Measurements from ENCODE around the gene ZNF280B. TPM values are rescaled to one million over a fixed set of nuclear protein-coding genes. Genes with fewer than 3 reads are reported as not detected.
"Not testable (repeated sequence)": the region's sequence is repeated elsewhere in the genome, so short reads cannot be mapped to it uniquely, and the experiment has no call there.

Gene ZNF280B
- total and polyA plus RNA-seq, 12 donors = 0.81 to 7.8 (median 3.6) TPM

DNA sequence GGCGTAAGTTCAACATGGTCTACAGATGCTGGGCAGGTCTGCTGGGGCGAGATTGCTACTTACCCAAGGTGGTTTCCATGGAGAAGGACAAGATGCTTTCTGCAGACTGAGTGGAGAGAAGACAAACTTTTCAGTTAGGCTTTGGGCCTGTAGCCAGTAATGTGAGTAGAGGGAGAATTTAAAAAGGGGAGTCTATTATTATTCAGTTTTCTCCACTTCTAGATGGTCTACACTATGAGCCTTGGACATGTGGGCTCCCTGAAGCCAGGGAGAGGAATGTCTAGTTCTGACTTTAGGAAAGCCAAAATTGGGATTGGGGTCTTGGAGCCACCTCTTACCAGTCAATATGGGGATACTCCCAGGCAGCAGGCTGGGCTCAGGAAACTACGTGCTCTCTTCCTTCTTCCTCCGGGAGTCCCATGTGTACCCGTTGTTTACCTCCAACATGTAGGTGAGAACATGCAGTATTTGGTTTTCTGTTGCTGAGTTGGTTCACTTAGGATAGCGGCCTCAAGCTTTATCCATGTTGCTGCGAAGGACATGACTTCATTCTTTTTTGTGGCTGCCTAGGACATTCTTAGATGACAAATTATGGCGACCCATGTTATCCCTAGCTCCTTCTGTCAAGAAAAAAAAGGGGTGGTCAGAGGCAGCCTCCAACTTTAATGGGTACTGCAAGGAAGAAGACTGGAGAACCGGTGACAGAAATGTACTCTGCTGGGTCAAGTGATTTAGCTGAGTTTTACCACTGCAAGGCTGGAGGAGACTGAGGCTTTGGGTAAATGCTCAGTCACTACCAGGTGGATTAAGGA is 26.3 kb upstream of the ZNF280B start:
- TF ChIP-seq, protein P1, sequence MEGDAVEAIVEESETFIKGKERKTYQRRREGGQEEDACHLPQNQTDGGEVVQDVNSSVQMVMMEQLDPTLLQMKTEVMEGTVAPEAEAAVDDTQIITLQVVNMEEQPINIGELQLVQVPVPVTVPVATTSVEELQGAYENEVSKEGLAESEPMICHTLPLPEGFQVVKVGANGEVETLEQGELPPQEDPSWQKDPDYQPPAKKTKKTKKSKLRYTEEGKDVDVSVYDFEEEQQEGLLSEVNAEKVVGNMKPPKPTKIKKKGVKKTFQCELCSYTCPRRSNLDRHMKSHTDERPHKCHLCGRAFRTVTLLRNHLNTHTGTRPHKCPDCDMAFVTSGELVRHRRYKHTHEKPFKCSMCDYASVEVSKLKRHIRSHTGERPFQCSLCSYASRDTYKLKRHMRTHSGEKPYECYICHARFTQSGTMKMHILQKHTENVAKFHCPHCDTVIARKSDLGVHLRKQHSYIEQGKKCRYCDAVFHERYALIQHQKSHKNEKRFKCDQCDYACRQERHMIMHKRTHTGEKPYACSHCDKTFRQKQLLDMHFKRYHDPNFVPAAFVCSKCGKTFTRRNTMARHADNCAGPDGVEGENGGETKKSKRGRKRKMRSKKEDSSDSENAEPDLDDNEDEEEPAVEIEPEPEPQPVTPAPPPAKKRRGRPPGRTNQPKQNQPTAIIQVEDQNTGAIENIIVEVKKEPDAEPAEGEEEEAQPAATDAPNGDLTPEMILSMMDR (IDR thresholded peaks at IDR 0.05) = no peak
- TF ChIP-seq POLR2A (IDR thresholded peaks at IDR 0.05) = no peak
- Histone ChIP-seq H3K27ac (no peak overlapping the region), H3K4me1 (replicated peaks in 1 of 2) (no peaks in the 10 kb centered on the region), H3K27me3 (no peaks in the 10 kb centered on the region), H3K4me3 (no peak overlapping the region), H3K9me3 (replicated peaks in 1 of 3) (no peaks in the 10 kb centered on the region), H3K36me3 (replicated peaks in 1 of 2) (no peaks in the 10 kb centered on the region)
- intact Hi-C loops (cut with DNase I) = no loop called here
- 84 to 89% (median 88%) methylated on average over 9 of the region's 9 CpGs for WGBS, 4 donors
- DNase-seq = no peak

DNA sequence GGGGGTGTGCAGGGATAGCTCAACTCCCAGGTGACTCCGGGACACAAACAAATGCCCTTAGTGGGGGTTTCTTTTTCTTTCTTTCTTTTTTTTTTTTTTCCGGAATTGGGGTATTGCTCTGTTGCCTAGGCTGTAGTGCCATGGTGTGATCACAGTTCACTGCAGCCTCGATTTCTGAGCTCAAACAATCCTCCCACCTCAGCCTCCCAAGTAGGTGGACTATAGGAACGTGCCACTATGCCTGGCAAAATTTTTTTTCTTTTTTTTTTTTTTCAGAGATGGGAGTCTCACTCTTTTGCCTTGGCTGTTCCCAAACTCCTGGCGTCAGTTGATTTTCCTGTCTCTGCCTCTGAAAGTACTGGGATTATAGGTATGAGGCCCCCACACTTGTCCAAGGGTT is 25.3 kb upstream of the ZNF280B start:
- no peak overlapping the region for H3K4me3 ChIP-seq
- H3K4me1 ChIP-seq (replicated peaks in 1 of 2) = no peaks in the 10 kb centered on the region
- DNase-seq = no peak
- WGBS, 4 donors = 78 to 84% (median 82%) methylated on average over 5 of the region's 5 CpGs
- H3K27me3 ChIP-seq = no peaks in the 10 kb centered on the region
- H3K9me3 ChIP-seq (replicated peaks in 1 of 3) = no peaks in the 10 kb centered on the region
- TF ChIP-seq, protein P1 (IDR thresholded peaks at IDR 0.05) = no peak
- TF ChIP-seq POLR2A (IDR thresholded peaks at IDR 0.05) = no peak
- no peaks in the 10 kb centered on the region for H3K36me3 ChIP-seq (replicated peaks in 1 of 2)
- intact Hi-C loops (cut with DNase I) = no loop called here
- no peak overlapping the region for H3K27ac ChIP-seq

DNA sequence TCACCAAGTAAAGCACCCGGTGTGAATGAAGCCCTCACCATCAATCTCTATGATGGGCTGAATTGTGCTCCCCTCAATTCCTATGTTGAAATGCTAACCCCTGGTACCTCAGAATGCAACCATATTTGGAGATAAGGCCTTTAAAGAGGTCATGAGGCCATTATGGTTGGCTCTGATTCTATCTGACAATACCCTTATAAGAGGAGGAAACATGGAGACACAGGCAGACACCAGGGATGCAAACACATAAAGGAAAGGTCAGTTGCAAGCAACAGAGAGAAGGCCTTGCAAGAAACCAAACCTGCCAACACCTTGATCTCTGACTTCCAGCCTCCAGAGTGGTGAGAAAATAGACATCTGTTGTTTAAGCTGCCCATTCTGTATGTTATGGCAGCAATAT is 24.9 kb upstream of the ZNF280B start:
- Histone ChIP-seq H3K4me3 (no peak overlapping the region), H3K9me3 (replicated peaks in 1 of 3) (no peaks in the 10 kb centered on the region), H3K27ac (no peak overlapping the region), H3K4me1 (replicated peaks in 1 of 2) (no peaks in the 10 kb centered on the region), H3K27me3 (no peaks in the 10 kb centered on the region), H3K36me3 (replicated peaks in 1 of 2) (no peaks in the 10 kb centered on the region)
- DNase-seq = no peak
- 92 to 100% (median 99%) methylated on average over 1 of the region's 1 CpG for WGBS, 4 donors
- intact Hi-C loops (cut with DNase I) = no loop called here
- TF ChIP-seq, protein P1 (IDR thresholded peaks at IDR 0.05) = no peak
- TF ChIP-seq POLR2A (IDR thresholded peaks at IDR 0.05) = no peak

DNA sequence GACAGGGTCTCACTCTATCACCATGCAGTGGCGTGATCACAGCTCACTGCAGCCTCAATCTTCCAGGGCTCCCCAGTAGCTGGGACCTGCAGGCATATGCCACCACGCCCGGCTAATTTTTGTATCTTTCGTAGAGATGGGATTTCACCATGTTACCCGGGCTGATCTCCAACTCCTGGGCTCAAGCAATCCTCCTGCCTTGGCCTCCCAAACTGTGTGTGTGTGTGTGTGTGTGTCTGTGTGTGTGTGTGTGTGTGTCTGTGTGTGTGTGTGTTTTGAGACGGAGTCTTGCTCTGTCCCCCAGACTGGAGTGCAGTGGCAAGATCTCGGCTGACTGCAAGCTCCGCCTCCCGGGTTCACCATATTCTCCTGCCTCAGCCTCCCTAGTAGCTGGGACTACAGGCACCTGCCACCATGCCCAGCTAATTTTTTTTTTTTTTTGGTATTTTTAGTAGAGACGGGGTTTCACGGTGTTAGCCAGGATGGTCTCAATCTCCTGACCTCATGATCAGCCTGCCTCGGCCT is 24.1 kb upstream of the ZNF280B start:
- H3K4me1 ChIP-seq (replicated peaks in 1 of 2); H3K9me3 ChIP-seq (replicated peaks in 1 of 3); H3K27me3 ChIP-seq; intact Hi-C loops (cut with DNase I); H3K4me3 ChIP-seq; DNase-seq; H3K27ac ChIP-seq; H3K36me3 ChIP-seq (replicated peaks in 1 of 2): not testable (repeated sequence)
- 88 to 91% (median 90%) methylated on average over 12 of the region's 12 CpGs for WGBS, 4 donors

All from adrenal gland (tissue), 12 donors.